Measurements from ENCODE around the gene C1orf198.

Gene C1orf198

GRCh38 chr1:230827801-230828200 is 40.5 kb downstream of the C1orf198 start:
- no peak for DNase-seq (ENCODE audit: low read depth)
- TF ChIP-seq, protein P1, sequence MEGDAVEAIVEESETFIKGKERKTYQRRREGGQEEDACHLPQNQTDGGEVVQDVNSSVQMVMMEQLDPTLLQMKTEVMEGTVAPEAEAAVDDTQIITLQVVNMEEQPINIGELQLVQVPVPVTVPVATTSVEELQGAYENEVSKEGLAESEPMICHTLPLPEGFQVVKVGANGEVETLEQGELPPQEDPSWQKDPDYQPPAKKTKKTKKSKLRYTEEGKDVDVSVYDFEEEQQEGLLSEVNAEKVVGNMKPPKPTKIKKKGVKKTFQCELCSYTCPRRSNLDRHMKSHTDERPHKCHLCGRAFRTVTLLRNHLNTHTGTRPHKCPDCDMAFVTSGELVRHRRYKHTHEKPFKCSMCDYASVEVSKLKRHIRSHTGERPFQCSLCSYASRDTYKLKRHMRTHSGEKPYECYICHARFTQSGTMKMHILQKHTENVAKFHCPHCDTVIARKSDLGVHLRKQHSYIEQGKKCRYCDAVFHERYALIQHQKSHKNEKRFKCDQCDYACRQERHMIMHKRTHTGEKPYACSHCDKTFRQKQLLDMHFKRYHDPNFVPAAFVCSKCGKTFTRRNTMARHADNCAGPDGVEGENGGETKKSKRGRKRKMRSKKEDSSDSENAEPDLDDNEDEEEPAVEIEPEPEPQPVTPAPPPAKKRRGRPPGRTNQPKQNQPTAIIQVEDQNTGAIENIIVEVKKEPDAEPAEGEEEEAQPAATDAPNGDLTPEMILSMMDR (IDR thresholded peaks at IDR 0.05; ENCODE audit: control insufficient read depth, extremely low read depth, insufficient read depth): no peak
- H3K4me3 ChIP-seq (ENCODE audit: low read depth, low read length): no peak overlapping the region

GRCh38 chr1:230827081-230827681 is 41.1 kb downstream of the C1orf198 start:
- H3K4me3 ChIP-seq (ENCODE audit: low read depth, low read length): no peak overlapping the region
- TF ChIP-seq, protein P1 (IDR thresholded peaks at IDR 0.05; ENCODE audit: control insufficient read depth, extremely low read depth, insufficient read depth): no peak
- no peak for DNase-seq (ENCODE audit: low read depth)

DNA sequence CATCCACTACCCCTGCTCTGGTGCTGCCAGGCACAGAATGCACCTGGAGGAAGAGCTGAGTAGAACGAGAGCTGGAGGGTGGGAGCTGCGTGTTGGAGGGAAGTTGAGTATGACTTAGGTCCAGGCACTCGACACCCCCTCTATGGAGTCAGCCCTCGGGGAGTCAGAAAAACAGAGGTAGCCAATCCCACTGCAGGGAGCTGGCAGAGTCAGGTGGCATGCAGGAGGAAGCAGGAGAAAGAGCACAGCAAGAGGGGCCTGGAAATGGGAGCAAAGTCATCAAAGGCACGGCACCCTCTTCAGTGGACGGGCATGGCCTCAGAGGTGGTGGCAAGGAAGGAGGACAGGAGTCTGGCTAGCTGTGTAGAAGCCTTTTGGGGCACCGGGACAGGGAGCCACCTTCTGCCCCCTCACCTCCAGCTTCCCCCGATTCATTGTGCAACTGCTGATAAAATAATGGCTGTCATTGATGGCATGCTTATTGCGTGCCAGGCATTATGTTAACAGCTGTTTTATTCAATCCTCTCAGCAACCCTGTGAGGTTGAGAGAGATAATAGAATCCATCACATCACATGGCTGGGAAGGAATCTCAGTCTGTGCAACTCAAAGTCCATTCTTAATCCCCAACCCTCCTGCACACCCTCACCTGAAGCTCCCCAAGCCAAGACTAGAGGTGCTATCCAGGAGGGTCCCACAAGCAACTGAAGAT is 42.0 kb downstream of the C1orf198 start:
- TF ChIP-seq, protein P1 (IDR thresholded peaks at IDR 0.05; ENCODE audit: control insufficient read depth, extremely low read depth, insufficient read depth): no peak
- DNase-seq (ENCODE audit: low read depth): no peak
- no peak overlapping the region for H3K4me3 ChIP-seq (ENCODE audit: low read depth, low read length)

GRCh38 chr1:230825761-230826160 is 42.6 kb downstream of the C1orf198 start:
- no peak overlapping the region for H3K4me3 ChIP-seq (ENCODE audit: low read depth, low read length)
- TF ChIP-seq, protein P1 (IDR thresholded peaks at IDR 0.05; ENCODE audit: control insufficient read depth, extremely low read depth, insufficient read depth): no peak
- DNase-seq (ENCODE audit: low read depth): no peak

DNA sequence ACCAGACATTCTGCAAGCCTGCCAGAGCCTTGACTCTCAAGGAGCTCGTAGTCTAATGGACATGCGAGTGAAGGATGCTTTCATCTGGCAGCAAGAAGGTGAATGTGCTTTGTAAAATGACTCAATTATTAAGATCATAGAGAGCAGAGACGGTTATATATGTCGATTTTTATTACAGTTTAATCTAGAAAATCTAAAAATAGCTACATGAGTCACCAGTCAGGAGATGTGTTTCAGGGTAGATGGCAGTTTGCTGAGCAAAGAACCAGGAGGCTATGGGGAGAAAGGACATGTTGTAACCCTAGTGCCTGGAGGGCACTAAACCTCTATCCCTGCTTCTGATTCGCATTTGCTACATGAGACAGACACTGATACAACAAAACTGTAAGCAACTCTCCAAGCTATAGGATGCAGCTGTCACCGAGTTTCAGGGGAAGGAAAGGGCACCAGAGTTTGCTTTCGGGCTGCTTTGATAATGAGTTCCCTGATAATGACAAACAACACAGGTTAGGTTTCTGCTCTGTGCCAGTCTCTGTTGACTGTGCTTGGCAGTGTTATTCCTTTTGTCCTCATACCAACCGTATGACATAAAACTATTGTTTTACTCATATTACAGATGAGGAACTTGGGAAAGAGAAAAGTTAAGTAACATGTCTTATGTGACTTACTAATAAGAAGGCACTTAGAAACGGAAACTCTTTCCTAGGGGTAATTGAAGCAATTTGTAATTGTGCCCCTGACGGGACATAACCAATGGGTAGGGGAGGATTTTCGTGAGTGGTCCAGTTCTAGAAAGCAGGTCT is 43.2 kb downstream of the C1orf198 start:
- TF ChIP-seq, protein P1 (IDR thresholded peaks at IDR 0.05; ENCODE audit: control insufficient read depth, extremely low read depth, insufficient read depth): no peak
- peak; percentile 41 for DNase-seq (ENCODE audit: low read depth)
- no peak overlapping the region for H3K4me3 ChIP-seq (ENCODE audit: low read depth, low read length)

GRCh38 chr1:230824551-230824918 is 43.8 kb downstream of the C1orf198 start:
- H3K4me3 ChIP-seq (ENCODE audit: low read depth, low read length): no peak overlapping the region
- no peak for DNase-seq (ENCODE audit: low read depth)
- TF ChIP-seq, protein P1 (IDR thresholded peaks at IDR 0.05; ENCODE audit: control insufficient read depth, extremely low read depth, insufficient read depth): no peak
